HG02981 (cell line): ENCODE data around the gene PAX5.

Experiments
- ATAC-seq: cut with Tn5 transposase; IDR thresholded peaks from one replicate; pipeline ENCODE4 v1.9.1; 2021; ENCODE audit warnings: mild to moderate bottlenecking, moderate library complexity; ENCODE audit not compliant: unreplicated experiment

PAX5 gene

DNA sequence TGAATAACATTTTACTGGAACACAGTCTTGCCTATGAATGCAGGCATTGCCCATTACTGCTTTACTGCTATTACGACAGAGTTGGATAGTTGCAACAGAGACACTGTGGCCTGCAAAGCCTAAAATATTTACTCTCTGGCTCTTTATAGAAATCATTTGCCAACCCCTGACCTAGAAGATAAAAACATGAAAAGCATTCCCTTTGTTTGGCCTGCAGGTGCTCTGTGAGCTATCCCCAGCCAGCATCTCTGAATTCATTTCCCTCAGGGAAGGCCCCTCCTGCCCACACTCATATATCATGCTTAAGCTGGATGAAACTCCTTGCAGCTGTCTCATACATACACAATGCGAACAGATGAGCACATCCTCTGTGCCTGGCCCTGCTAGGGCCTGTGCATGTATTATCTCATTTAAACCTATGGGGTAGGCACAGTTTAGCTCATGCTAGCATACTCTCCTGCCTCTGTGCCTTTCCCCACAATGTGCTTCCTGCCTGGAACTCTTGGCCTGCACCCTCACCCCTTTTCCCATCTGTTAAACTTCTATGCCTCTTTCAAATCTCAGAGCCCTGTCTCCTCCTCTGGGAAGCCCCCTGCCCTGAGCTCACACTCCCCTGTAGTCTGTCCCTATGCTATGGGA, 193.1 kb downstream of the PAX5 start:
- no peak for ATAC-seq

DNA sequence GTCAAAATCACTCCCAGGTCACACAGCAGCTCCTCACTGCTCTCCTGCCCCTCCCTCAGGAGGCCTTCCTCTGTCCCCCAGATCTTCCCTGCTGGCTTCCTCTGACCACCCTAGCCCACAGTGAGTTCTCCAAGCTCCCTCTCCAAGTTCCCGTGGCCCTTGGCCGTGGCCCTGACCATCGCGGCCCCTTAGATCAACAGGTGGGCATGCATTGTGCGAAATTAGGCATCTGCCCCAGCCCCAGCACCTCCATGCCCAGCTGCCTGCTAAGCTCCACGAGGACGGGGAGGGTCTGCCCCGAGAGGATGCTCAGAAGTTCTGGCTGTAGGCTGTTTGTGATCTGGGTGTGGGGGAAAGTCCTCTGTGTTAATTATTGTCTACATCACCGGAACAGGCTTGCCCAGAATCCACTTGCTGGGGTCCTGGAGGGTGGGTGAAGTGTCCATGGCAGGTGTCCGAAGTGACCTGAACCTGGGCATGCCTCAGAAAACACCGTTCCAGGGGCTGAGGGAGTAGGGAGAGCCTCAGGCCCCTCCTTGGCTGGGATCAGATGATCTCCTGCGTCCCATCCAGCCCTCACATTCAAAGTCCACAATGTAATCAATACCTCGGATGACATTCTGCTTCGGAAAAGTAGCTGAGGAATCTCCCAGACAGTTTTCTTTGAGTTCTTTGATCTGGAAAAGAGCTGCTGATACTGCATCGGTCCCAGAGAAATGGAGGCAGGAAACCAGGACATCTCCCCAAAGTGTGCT, 194.8 kb downstream of the PAX5 start:
- ATAC-seq = no peak

DNA sequence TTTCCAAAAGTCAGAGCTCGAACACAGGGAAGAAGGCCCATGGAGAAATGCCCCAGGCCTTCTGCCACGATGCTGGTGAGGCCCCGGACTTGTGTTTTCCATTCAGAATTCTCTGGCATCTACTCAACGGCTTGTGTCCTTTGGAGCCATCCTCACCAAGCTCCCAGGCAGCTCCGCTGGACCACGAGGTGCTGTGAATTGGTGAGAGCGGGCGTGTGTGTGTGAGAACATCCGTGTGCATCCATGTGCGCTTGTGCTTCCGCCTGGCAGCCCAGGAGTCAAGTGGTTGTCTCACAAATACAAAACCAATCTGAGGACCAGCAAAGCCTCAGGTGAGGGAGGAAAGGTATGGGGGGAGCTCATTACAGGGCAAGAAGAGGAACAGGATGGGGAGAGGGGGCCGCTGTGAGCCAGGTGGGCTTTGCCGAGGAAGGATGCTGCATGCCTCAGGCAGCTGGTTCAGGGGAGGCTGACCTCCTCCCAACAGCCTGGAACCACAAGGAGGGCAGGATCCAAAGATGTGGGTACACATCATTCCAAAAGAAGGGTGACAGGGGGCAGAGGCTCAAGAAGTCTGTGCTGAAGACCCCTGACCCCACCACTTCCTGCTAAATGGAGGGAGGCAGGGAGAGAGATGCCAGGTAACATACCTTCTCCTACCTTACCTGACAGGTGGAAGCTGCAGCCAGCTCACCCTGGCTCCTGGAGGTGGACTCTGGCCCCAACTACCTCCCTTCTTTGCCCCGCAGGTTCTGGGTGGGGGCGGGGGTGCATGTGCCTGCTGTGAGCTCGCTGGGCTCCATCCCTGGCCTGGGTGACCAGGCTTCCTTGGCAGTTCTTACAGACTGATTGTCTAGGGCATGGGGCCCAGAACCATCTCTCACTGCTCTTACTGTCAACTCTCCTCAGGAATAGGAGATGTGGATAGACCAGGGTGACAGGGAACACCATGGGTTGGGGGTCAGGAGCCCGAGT, 196.3 kb downstream of the PAX5 start:
- ATAC-seq = no peak

DNA sequence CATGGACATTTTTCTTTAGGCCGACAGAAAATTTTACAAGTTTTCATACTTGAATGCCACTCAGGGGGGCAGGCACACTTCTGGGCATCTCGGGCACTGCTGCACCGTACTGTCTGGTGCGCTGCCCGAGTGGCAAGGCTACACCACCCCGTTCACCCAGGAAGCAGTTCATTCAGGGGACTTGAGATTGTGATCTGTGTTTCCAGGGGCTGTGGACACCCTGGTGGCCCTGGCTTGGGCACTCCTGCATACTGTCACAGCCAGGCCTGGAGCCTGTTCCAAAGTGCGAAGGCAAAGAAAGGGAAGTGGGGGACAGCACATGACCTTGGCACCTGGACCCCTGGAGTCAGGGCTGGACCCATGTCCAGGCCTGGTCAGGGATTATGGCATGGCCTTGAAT, 197.6 kb downstream of the PAX5 start:
- no peak for ATAC-seq

DNA sequence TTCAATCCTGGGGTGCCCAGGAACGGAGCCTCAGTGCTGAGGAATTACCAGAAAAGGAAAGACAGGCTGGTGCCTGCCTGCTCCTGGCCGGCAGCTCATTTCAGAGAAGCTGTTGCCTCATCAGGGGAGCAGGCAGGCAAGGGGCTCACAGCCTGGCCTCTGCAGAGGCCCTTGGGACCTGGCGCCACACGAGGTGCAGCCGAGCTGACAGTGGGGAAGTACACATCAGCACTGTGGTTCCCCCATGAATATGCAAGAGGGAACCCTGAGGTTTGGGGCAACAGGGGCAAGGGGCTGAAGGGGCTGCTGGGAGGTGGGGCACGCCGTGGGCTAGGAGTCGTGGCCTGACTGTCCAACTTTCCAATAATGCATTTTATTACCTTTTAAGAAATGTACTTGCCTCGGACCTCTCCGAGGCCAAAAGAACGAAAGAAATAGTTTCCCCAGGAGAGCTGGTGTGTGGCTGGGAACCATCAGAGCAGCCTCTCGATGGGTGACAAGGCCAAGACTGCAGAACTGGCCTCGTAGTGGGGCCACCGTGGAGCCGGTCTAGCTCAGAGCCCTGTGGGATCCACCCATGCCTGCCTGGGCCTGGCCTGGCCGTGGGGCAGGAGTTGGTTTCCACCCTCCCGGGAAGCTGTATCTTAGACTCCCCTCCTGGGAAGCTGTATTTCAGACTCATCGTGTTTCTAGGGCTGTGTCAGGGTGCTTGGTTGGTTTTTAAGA, 198.6 kb downstream of the PAX5 start:
- no peak for ATAC-seq

DNA sequence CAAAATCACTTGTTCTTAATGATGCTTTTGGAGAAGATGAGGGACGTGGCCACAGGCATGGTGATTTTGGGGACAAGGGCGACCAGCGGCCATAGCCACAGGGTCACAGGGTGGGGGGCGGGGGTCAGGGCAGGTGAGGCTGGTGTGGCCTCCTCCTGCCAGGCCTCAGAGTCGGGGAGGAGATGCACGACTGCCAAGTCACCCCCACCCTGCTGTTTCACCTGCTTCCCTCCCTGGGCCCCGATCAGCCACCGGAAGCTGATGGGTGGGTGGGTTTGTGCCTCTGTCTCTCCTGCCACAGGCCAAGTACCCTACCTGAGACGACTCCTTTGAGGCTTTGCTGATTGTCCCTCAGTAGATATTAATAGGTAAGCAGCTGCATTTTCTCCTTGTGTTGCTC, 199.3 kb downstream of the PAX5 start:
- no peak for ATAC-seq

DNA sequence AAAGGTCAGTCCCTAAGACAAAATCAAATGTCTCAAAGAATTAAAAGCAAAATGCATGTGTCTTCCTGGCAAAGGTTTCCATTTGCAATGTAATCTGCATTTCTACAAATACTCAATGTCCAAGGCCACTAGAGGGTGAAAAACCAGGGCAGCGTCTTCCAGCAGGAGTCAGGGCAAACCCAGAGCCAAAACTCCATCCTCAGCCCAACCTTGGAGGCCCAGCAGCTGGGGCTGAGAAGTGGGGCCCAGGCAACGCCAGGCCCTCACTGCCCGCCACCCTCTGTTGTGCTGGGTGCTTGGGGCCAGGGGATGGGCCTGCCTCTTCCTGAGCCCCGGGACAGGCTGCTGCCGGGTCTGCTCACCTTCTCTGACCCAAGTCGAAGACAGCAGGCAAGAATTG, 200.1 kb downstream of the PAX5 start:
- no peak for ATAC-seq

DNA sequence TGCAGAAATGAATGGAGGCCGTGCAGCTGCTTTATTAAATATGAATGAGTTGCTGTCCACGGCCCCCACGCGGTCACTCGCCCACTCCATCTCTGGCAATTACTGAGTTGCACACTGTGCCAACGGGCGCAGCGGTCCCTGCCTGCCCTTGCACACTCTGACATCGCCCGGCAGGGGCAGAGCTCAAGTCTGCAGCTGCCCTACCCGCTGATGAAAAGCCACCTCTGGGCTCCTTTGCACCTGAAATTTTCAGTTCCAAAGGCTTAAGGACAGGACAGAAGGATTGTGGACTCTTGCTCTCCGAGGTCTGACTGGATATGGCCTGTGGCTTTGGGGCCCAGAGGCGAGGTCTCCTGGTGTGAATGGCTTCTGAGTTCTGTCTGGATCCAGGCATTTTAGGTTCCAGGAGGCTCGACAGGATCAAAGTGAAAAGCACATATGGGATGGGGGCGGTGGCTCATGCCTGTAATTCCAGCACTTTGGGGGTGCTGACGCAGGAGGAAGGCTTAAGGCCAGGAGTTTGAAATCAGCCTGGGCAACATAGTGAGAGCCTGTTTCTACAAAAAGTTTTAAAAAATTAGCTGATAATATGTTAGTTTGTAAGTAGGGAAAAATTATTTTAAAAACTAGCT, 201.8 kb downstream of the PAX5 start:
- ATAC-seq = no peak

DNA sequence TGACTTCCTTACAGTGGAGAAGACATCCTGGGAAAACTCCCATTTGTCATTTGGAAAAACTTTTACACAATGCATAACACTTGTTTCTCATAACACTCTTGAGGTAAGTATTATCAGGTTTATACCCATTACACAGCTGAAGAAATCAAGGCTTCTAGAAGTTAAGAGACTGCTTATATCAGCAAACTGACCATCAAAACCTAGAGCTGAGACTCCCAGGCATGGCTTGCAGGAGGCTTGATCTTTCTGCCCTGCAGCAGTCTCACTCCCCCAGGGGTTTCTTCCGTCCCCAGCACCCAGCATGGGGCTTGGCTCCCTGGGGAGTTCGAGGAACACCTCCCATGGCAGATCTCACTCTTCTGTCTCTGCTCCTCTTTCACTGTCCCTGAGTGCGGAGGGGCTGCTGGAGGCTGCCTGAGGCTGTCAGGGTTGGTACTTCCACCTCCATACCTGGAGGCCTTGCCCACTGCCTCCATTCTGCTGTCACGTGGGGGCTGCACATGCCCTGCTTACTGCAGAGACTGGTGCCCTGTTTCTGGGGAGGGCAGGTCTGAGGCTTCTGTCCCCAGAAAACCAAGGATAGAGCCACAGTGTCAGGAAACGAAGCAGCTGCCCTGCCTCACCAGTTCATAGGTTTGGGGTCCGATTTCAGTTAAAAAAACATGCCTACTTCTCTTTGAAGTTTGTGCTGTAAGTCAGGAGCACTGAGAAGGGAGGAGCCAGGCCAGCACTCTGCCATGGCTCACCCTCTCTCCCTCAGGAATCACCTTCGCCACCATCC, 202.5 kb downstream of the PAX5 start:
- no peak for ATAC-seq

DNA sequence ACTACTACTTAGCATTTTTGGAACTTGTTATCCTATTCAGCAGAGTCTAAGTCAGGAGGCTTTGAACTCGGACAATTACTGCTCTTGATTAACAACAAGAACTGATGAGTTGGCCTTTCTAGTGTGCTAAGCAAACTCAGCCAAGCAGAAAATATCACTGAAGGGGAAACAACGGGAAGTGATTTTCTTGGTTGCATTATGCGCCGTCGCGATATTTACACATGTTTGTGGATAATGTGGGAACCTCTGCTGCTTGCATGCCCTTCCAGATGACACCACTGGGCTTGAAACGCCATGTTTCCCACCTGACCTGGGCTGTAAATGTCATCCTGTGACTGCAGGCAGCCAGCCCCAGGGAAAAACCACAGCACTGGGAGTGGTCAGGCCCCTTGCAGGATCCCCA, 205.5 kb downstream of the PAX5 start:
- ATAC-seq = no peak

DNA sequence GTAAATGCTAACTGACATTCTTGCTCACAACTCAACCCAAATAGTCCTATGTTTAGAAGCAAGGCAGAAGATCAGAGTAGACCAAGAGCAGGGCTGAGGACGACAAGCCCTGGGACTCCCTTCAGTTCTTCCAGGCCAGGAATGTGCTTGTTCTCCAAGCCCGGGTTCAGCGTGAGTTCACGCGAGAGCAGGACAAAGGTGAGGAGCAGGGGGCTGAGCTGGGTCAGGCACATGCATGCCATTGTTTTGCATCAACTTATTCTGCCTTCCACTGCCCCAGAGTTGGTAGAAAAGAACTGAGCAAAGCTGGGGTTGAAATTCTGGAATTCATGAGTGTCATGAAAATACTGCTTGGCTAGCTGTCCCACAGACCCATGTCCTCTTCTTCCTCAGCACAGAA, 206.5 kb downstream of the PAX5 start:
- no peak for ATAC-seq

DNA sequence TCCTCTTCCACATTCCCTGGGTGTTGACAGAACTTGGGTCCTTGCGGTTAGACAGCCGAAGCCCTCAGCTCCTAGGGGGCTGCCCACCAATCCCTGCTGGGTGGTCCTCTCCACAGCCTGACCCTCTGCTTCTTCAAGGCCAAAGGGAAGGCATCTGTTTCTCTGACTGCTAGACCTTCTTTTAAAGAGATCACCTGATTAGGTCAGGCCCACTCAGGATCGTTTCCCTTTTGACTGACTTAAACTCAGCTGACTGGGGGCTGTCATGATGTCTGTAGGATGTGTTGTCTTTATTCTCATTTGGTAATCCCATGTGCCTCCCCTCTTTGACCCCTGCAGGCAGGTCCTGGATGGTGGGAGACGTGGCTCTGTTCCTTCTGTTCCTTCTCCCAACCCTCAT, 207.5 kb downstream of the PAX5 start:
- ATAC-seq = no peak

DNA sequence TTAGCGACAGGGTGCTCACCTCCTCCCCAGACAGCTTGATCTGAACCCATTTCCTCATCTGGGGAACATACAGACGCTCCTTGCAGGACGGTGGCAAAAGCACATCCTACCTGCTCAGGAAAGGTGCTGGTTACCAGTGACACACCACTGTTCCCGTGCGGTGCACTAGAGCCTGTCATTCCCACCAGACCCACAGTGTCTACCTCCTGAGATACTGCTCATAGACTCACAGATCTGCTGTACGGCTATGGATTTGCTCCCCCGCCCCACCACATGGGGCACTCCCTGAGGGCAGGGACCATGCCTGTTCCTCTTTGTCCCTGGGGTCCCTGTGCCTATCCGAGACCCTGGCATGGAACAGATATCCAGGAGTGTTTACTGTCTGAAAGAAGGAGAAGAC, 208.9 kb downstream of the PAX5 start:
- ATAC-seq = no peak

DNA sequence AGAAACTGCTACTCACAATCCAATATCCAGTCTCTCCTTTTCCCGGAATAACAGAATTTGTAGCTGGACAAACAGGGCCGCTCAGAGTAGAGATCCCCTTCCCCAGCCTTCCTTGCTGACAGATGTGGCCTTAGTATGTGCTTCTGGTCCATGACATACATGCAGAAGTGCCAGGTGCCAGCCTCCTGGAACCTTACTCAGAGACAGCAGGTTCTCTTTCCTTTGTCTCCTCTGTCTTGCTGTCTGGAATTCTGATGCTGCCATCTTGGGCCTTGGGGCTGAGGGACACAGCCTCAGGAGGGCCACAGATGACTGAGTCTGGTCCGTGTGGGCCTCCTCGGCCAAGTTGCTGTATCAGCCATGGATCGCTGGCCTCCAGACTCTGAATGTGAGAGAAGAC, 210.1 kb downstream of the PAX5 start:
- no peak for ATAC-seq

DNA sequence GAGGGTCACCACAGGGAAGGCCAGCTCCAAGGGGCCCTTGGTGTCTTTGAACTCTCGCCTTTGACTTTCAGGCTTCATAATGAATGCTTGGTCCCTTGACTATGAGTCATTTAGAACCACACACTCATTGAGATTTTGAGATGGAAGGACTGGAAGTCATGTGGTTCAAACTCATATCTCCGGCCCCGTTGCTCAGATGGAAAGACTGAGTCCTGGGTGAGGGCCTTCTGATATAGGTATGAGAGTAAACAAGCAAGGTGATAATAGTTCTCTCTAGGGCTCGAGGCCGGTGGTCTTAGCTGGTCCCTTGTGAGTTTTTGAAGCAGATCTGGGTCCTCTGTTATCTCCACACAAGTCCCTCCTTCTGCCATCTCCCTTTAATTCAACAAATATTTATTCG, 210.6 kb downstream of the PAX5 start:
- no peak for ATAC-seq

DNA sequence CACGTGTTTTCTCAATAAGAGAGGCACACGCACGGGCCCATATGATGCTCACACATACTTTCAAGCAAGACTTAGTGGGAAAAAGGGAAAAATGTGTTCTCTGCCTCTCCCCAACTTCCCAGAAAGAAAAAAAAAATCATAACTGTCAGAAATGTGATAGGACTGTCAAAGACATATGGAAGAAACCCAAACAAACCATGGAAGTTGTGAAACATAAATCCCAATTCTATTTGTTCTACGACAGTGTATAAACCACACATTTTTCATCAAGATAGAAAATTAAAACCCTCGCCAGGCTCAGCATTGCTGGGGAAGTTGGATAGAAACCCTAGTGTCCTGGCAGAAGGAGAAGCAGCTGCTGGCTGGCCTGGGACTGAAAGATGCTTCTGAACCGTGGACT, 211.9 kb downstream of the PAX5 start:
- no peak for ATAC-seq

DNA sequence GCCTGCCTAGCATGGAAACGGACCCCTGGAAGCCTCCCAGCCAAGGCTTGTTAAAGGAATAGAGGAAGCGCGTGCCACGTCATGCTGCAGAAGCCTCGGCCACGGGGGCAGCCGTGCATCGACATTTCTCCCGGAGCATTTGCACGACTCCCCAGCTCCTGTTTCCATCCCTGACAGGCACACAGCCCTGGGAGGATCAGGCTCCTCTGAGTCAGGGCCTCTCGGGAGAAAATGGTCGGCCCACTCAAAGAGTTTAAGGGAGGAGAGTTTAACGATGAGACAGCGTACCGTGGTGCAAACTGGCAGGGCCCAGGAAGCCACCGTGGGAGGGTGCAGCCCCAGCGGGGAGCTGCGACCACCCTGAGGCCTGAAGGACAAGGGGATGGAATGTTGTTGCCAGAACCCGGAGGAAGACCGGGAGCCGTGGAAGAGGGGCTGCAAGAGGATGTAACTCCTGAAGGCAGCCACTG, 213.6 kb downstream of the PAX5 start:
- no peak for ATAC-seq

DNA sequence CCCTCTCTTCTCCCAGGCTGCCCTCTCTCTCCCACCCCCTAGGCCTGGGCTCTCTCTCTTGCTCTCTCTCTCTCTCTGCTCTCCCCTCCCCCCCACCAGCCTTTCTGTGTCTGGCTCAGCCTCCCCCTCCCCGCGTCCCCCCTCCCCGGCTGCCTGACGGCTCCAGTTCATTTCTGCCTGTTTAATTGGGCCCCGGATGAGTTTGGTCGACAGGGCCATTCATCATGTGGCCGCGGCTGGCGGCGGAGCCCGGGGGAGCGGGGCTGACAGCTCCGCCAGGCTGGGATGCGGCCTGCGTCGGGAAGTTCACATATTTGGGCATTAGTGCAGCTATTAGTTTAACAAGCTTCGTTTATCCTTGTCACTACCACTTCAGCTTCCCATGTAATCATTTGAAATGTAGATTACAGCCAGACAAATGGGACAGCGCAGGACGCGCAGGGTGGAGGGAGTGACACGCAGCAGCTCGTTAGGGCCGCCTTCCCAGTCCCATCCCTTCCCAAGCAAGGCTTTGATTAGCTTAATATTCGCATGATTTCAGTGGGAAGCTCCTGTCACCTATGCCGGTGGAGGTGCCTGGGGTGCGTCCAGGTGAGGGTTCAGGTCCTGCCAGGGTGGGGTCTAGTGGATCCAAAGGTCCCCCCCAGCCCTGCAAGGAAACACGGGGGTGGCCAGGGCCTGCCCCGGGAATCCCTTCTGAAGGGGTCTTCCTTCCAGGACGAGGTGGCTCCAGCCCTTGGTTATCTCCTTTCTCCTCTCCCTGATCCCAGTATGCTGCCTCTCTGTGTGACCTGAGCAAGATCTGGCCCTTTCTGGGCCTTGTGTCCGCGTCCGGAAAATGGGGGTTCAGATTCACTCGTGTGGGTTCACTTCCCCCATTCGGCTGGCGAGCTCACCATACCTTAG, 214.8 kb downstream of the PAX5 start:
- ATAC-seq = no peak
